Eye (tissue), 1 donor: ENCODE data around the gene VILL.
A peak's percentile ranks its signal among the peaks of the same experiment; 100 is the strongest.
"Not testable (repeated sequence)": the region's sequence is repeated elsewhere in the genome, so short reads cannot be mapped to it uniquely, and the experiment has no call there.

ENCODE experiments used
- DNase-seq: peaks from one replicate; pipeline ENCODE4 v3.0.0-alpha.2; 2015

VILL gene

GRCh38 chr3:38039899-38040261 lies 49.3 kb downstream of the VILL start:
- DNase-seq: peak; percentile 46

GRCh38 chr3:38040401-38040800 lies 49.8 kb downstream of the VILL start:
- DNase-seq: no peak

DNA sequence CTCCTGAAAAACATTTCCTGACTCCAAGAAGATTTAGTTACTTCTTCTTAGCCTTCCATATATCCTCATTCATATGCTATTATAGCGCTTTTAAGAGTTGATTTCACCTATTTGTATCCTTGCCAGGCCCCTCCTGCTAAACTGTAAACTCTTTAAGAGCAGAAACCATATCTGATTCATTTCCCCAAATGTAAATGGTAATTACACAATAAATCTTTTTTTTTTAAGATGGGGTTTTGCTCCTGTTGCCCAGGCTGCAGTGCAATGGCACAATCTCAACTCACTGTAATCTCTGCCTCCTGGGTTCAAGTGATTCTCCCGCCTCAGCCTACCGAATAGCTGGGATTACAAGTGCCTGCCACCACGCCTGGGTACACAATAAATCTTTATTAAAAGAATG lies 52.9 kb downstream of the VILL start:
- DNase-seq: no peak

DNA sequence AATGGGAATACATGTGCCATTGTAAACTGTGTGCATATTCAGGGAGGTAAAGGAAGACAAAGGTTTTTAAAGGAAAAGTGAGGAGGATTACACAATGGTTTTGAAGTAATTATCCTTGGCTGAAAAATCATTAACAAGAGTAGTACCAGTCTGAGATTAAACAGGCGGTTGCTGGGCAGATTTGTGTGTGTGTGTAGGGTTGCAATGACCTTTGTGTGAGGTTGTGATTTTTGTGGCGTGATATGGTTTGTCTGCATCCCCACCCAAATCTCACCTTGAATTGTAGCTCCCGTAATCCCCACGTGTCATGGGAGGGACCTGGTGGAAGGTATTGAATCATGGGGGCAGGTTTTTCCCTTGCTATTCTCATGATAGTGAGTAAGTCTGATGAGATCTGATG lies 55.4 kb downstream of the VILL start:
- DNase-seq: no peak

DNA sequence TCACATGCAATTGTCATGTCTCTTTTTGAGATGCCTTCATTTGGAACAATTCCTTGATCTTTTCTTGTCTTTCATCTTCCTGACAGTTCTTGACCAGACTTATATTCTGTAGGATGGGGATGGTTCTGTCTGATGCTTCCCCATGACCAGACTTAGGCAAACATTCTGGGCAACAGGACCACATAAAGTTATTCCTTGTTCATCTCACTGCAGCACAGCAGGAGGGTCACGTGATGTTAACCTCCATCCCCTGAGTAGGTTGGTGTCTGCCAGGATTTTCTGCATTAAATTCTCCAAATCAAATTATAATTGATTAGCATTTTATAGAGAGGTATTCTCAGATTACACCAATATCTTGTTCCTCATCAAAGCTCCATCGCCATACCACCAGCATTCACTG lies 56.2 kb downstream of the VILL start:
- DNase-seq: no peak

DNA sequence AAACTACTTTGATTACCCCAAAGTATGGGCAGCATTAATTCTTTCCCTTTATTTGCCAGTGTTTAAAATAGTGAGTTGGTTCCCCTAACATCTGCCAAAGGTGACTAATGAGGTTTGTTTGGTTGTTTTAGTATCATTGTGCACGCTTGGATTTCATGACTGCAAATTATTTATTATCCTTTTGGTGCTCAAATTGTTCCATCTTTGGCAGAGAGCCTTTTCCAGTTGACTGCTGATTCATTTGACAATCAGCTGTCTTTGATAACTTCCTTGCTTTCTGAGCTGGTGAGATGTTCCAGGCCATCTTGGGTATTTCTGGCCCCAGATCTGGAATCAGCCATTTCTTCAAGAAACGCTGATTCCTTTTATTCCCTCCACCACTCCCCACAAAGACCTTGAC lies 57.3 kb downstream of the VILL start:
- no peak for DNase-seq

- no peak for DNase-seq
Observed at GRCh38 chr3:38049358-38050126, 59.0 kb downstream of the VILL start.

DNA sequence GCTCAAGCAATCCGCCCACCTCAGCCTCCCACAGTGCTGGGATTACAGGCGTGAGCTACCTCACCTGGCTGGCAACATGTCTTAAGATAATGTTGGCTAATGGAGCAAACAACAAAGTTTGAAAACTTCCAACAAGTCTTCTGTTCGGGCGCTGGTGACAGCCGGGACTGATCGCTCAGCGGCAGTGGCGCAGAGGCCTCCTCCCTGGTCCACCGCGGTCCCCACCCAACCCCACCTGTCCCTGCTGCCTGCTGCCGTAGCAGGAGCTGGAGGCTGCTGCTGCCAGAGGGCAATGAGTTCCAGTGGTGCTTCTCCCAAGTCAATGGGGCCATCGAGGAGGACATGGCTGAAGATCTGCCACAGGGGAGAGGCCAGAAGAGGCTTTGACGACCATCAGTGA lies 60.5 kb downstream of the VILL start:
- DNase-seq: no peak

- not testable (repeated sequence) for DNase-seq
Observed at GRCh38 chr3:38053286-38053685, 62.7 kb downstream of the VILL start.

DNA sequence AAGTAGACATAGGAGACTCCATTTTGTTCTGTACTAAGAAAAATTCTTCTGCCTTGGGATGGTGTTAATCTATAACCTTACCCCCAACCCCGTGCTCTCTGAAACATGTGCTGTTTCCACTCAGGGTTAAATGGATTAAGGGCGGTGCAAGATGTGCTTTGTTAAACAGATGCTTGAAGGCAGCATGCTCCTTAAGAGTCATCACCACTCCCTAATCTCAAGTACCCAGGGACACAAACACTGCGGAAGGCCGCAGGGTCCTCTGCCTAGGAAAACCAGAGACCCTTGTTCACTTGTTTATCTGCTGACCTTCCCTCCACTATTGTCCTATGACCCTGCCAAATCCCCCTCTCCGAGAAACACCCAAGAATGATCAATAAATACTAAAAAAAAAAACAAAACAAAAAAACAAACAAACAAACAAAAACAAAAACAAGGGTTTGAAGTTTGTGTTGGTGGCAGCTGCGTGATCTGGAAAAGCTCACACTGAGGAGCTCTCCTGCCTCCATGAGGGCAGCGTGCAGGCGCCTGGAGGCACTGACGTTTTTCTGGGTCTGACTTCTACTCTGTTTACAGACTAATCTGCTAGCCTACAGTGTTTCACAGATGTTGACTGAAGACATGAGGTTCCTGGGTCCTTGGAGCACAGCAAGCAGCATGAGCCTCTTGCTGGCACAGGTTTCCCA lies 63.4 kb downstream of the VILL start:
- DNase-seq: not testable (repeated sequence)

- DNase-seq: no peak
Observed at GRCh38 chr3:38054499-38055001, 64.0 kb downstream of the VILL start.
